Upper lobe of left lung (tissue), 4 donors: ENCODE results near the gene STAU1.

ENCODE experiments used
- CTCF ChIP-seq, 6 experiments: fragments of 450-650 bp in 4 of 6; fragments of 200-600 bp in 2 of 6; sonication (generic) in 2 of 6; IDR thresholded peaks; one replicate each; pipeline ENCODE4 v1.5.1; 2016 to 2019; ENCODE audit warnings: antibody characterized with exemption in 6 of 6
- POLR2A ChIP-seq, 4 donors: fragments of 450-650 bp; IDR thresholded peaks; one replicate each; pipeline ENCODE4 v1.5.1; 2016 to 2017; ENCODE audit warnings: antibody characterized with exemption in 4 of 4, mild to moderate bottlenecking in 2 of 4

GRCh38 chr20:49103019-49103418 is 85.1 kb downstream of the STAU1 start:
- TF ChIP-seq CTCF (IDR thresholded peaks at IDR 0.05) (no peak), POLR2A (IDR thresholded peaks at IDR 0.05) (no peak)
